ENCODE measurements around the gene IPO13.

IPO13 gene

DNA sequence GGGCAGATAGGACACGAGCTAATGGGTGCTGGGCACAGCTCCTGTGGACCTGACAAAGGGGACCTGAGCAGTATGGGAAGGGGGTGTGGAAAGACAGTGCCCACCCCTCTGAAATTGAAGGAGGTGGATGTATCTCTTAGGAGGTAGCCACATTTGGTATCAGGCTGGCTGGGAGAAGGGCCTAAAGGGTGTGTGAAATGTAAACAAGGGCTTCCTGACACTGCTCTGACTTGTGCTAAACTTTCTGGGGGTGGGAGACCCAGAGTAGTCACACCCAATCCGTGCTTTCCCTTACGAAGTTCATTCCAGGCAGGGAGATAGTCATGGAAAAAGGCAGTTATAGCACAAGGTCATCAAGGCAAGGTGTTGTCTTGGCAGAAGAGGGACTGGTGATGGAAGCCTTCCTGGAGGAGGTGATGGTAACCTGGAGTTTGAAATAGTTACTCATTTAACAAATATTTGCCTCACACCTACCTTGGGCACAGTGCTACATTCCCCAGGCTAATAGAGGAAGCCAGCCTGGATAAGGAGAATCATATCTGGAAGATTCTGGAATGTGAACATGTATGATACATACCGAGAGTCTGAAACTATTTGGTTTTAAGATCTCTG, 39.3 kb downstream of the IPO13 start:
- peaks cover 43 to 55% of the 10 kb centered on the region in 2 experiments for H3K36me3 ChIP-seq (ENCODE audit: control insufficient read depth in 1 of 2, insufficient read depth in 2 of 2, low read depth in 1 of 2, low read length in 2 of 2)
- H2AFZ ChIP-seq (ENCODE audit: low read depth, low read length), result no peak overlapping the region
- H3K4me1 ChIP-seq (ENCODE audit: control insufficient read depth, insufficient read depth, low read depth, low read length), result peaks cover 30% of the 10 kb centered on the region
- H2BK5ac ChIP-seq (ENCODE audit: low read depth, low read length, poor library complexity, severe bottlenecking), result no peak overlapping the region
- no peak overlapping the region for H4K91ac ChIP-seq (ENCODE audit: low read length)
- H4K8ac ChIP-seq (ENCODE audit: low read length), result peak overlapping the region; percentile 61
- no peak overlapping the region for H3K14ac ChIP-seq (ENCODE audit: low read length in 2 of 2)
- DNase-seq, result no peak
- no peak overlapping the region for H2BK15ac ChIP-seq (ENCODE audit: low read depth, poor library complexity, severe bottlenecking)
- H3K27me3 ChIP-seq (ENCODE audit: control insufficient read depth in 1 of 2, insufficient read depth in 1 of 2, low read length in 2 of 2), result no peaks in the 10 kb centered on the region
- H3K9ac ChIP-seq (ENCODE audit: low read length), result no peak overlapping the region
- no peak overlapping the region for H3K4ac ChIP-seq (ENCODE audit: low read depth in 1 of 2, low read length in 2 of 2)
- H2BK120ac ChIP-seq (ENCODE audit: low read depth, low read length), result no peak overlapping the region
- no peak overlapping the region for H2AK5ac ChIP-seq (ENCODE audit: low read length, severe bottlenecking)
- H3K9me3 ChIP-seq (ENCODE audit: control insufficient read depth, low read length), result no peaks in the 10 kb centered on the region
- no peak overlapping the region for H3K4me3 ChIP-seq (ENCODE audit: insufficient read depth in 1 of 2, low read depth in 1 of 2, low read length in 2 of 2)
- no peak overlapping the region for H3K23ac ChIP-seq (ENCODE audit: low read length in 2 of 2)
- peaks cover 21% of the 10 kb centered on the region for H3K79me1 ChIP-seq (replicated peaks; ENCODE audit: low read length, poor library complexity, severe bottlenecking)
- H3K27ac ChIP-seq (ENCODE audit: low read length, poor library complexity, severe bottlenecking), result no peak overlapping the region
- 72% methylated on average over 4 of the region's 4 CpGs for WGBS
- H3K4me2 ChIP-seq (ENCODE audit: low read length, poor library complexity, severe bottlenecking), result no peak overlapping the region
- H2BK12ac ChIP-seq (ENCODE audit: low read length in 2 of 2), result no peak overlapping the region
- H3K18ac ChIP-seq (ENCODE audit: low read depth in 1 of 2, low read length in 2 of 2), result no peak overlapping the region

DNA sequence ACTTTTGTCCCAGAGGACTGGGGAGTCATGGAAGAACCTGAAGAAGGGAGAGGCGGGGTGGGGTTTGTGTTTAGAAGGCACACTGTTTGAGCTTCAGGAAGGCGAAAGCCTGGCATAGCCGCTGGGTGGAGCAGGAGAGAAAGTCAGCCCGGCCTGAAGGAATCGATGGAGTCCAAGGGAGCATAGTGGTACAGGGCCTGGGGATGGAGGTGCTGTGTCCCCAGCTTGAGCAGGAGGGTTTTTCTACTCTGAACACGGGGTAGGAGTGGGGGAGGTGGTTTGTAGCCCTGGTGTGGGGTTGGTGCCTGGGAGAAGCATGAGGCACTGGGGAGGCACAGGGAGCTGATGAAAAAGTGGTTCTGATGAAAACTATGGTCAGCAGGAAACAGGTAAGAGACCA, 40.0 kb downstream of the IPO13 start:
- Histone ChIP-seq H2AFZ (ENCODE audit: low read depth, low read length) (no peak overlapping the region), H3K4ac (ENCODE audit: low read depth in 1 of 2, low read length in 2 of 2) (peak overlapping the region in 1 of 2 experiments; percentile 12), H3K79me1 (replicated peaks; ENCODE audit: low read length, poor library complexity, severe bottlenecking) (peaks cover 14% of the 10 kb centered on the region), H2BK120ac (ENCODE audit: low read depth, low read length) (no peak overlapping the region), H3K36me3 (ENCODE audit: control insufficient read depth in 1 of 2, insufficient read depth in 2 of 2, low read depth in 1 of 2, low read length in 2 of 2) (peaks cover 38 to 49% of the 10 kb centered on the region in 2 experiments), H3K9ac (ENCODE audit: low read length) (no peak overlapping the region), H4K91ac (ENCODE audit: low read length) (no peak overlapping the region), H2AK5ac (ENCODE audit: low read length, severe bottlenecking) (no peak overlapping the region), H3K27ac (ENCODE audit: low read length, poor library complexity, severe bottlenecking) (no peak overlapping the region), H3K4me3 (ENCODE audit: insufficient read depth in 1 of 2, low read depth in 1 of 2, low read length in 2 of 2) (no peak overlapping the region), H3K4me2 (ENCODE audit: low read length, poor library complexity, severe bottlenecking) (no peak overlapping the region), H3K9me3 (ENCODE audit: control insufficient read depth, low read length) (no peaks in the 10 kb centered on the region), H2BK5ac (ENCODE audit: low read depth, low read length, poor library complexity, severe bottlenecking) (no peak overlapping the region), H3K18ac (ENCODE audit: low read depth in 1 of 2, low read length in 2 of 2) (peak overlapping the region in 1 of 2 experiments; percentile 28), H2BK15ac (ENCODE audit: low read depth, poor library complexity, severe bottlenecking) (no peak overlapping the region), H4K8ac (ENCODE audit: low read length) (no peak overlapping the region), H3K4me1 (ENCODE audit: control insufficient read depth, insufficient read depth, low read depth, low read length) (peaks cover 26% of the 10 kb centered on the region), H3K27me3 (ENCODE audit: control insufficient read depth in 1 of 2, insufficient read depth in 1 of 2, low read length in 2 of 2) (no peaks in the 10 kb centered on the region), H2BK12ac (ENCODE audit: low read length in 2 of 2) (no peak overlapping the region), H3K23ac (ENCODE audit: low read length in 2 of 2) (peak overlapping the region in 1 of 2 experiments; percentile 48), H3K14ac (ENCODE audit: low read length in 2 of 2) (no peak overlapping the region)
- 91% methylated on average over 6 of the region's 6 CpGs for WGBS
- no peak for DNase-seq

DNA sequence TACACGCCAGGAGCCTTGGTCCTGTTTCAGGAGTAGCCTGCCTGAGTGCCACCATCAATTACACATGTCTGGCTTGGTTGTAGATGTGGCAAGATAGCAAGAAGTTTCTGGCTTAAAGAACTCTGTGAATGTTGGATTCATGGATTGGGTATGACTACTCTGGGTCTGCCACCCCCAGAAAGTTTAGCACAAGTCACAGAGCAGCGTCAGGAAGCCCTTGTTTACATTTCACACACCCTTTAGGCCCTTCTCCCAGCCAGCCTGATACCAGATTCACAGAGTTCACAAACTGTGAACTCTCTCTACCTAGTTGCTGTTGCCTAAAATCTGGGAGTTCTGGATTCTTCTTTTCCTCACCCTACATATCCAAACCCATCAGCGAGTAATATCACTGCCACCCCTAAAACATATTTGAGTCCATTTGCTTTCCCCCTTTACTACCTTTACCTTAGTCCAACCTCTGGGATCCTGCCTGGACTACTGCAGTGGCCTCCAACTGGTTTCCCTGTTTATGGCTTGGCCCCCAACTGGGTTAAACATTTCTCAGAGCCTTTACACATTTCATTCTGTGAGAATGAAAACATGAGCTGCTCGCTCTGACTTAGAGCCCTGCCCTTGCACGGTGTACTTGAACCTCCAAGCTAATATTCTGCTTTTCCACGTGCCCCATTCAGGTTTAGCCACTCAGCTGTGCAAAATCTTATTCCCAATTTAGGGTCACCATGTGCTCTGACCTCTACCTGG, 40.6 kb downstream of the IPO13 start:
- Histone ChIP-seq H2AK5ac (ENCODE audit: low read length, severe bottlenecking) (no peak overlapping the region), H3K9me3 (ENCODE audit: control insufficient read depth, low read length) (no peaks in the 10 kb centered on the region), H3K14ac (ENCODE audit: low read length in 2 of 2) (peak overlapping the region in 1 of 2 experiments; percentile 24), H2BK5ac (ENCODE audit: low read depth, low read length, poor library complexity, severe bottlenecking) (no peak overlapping the region), H3K4me3 (ENCODE audit: insufficient read depth in 1 of 2, low read depth in 1 of 2, low read length in 2 of 2) (no peak overlapping the region), H3K18ac (ENCODE audit: low read depth in 1 of 2, low read length in 2 of 2) (peak overlapping the region in 1 of 2 experiments; percentile 28), H4K8ac (ENCODE audit: low read length) (no peak overlapping the region), H3K4me1 (ENCODE audit: control insufficient read depth, insufficient read depth, low read depth, low read length) (peaks cover 26% of the 10 kb centered on the region), H3K23ac (ENCODE audit: low read length in 2 of 2) (no peak overlapping the region), H2BK12ac (ENCODE audit: low read length in 2 of 2) (no peak overlapping the region), H3K36me3 (ENCODE audit: control insufficient read depth in 1 of 2, insufficient read depth in 2 of 2, low read depth in 1 of 2, low read length in 2 of 2) (peaks cover 34 to 43% of the 10 kb centered on the region in 2 experiments), H3K4ac (ENCODE audit: low read depth in 1 of 2, low read length in 2 of 2) (no peak overlapping the region), H2BK120ac (ENCODE audit: low read depth, low read length) (no peak overlapping the region), H2AFZ (ENCODE audit: low read depth, low read length) (no peak overlapping the region), H3K27ac (ENCODE audit: low read length, poor library complexity, severe bottlenecking) (peak overlapping the region; percentile 11), H2BK15ac (ENCODE audit: low read depth, poor library complexity, severe bottlenecking) (no peak overlapping the region), H3K4me2 (ENCODE audit: low read length, poor library complexity, severe bottlenecking) (no peak overlapping the region), H3K9ac (ENCODE audit: low read length) (no peak overlapping the region), H3K27me3 (ENCODE audit: control insufficient read depth in 1 of 2, insufficient read depth in 1 of 2, low read length in 2 of 2) (no peaks in the 10 kb centered on the region), H3K79me1 (replicated peaks; ENCODE audit: low read length, poor library complexity, severe bottlenecking) (peaks cover 9% of the 10 kb centered on the region), H4K91ac (ENCODE audit: low read length) (no peak overlapping the region)
- peak; percentile 50 for DNase-seq
- WGBS, result 64% methylated on average over 6 of the region's 6 CpGs

All from mesenchymal stem cell (in vitro differentiated cells and primary cell).